VCaP (cell line): Measurements from ENCODE around the gene SMIM28.
"Not testable (repeated sequence)": the region's sequence is repeated elsewhere in the genome, so short reads cannot be mapped to it uniquely, and the experiment has no call there.

Experiments used
- H3K27ac ChIP-seq: fragments of 450-650 bp; 2 replicates; pipeline ENCODE4 v1.5.1; 2017
- TF ChIP-seq, protein P1 (sequence below): fragments of 450-650 bp; conservative IDR thresholded peaks from 2 replicates; pipeline ENCODE4 v1.5.1; 2017; ENCODE audit warnings: mild to moderate bottlenecking, moderate library complexity

SMIM28 gene

DNA sequence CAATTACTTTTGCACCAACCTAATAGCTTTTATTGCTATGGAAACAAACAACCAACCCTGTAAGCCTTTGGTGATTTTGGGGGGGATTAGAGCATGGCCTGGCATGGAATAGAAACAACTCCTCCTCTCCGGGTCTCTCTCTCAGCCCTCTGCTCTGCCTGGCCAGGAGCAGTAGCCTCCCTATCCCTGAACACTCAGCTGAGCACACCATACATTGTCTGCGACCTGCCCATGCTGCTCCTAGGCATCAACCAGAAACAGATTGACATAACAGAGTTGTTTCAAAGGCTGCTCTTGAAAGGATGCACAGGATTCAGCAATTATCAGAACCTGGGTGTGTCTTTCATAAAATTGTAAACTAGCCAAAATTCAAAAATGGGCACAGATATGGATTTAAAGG, 29.8 kb upstream of the SMIM28 start:
- TF ChIP-seq, protein P1, sequence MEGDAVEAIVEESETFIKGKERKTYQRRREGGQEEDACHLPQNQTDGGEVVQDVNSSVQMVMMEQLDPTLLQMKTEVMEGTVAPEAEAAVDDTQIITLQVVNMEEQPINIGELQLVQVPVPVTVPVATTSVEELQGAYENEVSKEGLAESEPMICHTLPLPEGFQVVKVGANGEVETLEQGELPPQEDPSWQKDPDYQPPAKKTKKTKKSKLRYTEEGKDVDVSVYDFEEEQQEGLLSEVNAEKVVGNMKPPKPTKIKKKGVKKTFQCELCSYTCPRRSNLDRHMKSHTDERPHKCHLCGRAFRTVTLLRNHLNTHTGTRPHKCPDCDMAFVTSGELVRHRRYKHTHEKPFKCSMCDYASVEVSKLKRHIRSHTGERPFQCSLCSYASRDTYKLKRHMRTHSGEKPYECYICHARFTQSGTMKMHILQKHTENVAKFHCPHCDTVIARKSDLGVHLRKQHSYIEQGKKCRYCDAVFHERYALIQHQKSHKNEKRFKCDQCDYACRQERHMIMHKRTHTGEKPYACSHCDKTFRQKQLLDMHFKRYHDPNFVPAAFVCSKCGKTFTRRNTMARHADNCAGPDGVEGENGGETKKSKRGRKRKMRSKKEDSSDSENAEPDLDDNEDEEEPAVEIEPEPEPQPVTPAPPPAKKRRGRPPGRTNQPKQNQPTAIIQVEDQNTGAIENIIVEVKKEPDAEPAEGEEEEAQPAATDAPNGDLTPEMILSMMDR: no peak

DNA sequence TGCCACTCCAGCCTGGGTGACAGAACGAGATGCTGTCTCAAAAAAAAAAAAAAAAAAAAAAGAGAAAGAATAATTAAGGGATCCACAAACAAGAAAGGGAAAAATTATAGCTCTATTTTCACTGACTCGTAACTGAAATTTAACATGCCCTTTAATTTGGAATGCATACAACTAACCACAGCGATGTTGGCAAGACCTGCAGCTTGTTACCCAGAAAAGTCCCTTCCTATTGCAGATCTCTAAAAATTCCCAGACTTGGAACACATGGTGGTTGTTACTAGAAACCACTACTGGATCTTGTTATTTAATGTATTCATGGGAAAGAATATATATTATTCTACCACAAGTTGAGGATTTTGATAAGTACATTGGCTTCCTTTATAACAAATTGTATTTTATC, 27.8 kb upstream of the SMIM28 start:
- TF ChIP-seq, protein P1: no peak
- H3K27ac ChIP-seq: peak overlapping the region; percentile 81

More for the DNA sequence above, 29.8 kb upstream of the SMIM28 start:
- peak overlapping the region; percentile 81 for H3K27ac ChIP-seq

DNA sequence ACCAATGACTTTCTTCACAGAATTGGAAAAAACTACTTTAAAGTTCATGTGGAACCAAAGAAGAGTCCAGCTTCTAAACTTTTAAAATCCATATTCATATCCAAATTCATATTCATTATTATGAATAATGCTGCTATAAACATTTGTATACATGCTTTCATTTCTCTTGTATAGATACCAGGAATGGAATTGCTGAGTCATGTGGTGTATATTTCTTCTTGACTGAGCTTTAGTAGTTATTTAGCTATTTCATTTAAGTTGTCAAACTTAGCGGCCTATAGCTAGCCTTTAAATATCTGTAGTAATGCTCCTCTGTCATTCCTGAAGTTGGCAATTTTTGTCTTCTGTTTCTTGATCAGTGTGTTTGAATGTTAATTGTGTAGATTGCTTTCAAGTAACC, 19.8 kb upstream of the SMIM28 start:
- no peak overlapping the region for H3K27ac ChIP-seq
- TF ChIP-seq, protein P1: no peak

DNA sequence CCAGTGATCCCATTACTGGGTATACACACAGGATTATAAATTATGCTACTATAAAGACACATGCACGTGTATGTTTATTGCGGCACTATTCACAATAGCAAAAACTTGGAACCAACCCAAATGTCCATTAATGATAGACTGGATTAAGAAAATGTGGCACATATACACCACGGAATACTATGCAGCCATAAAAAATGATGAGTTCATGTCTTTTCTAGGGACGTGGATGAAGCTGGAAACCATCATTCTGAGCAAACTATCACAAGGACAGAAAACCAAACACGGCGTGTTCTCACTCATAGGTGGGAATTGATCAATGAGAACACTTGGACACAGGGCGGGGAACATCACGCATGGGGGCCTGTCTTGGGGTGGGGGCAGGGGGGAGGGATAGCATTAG, 9.0 kb upstream of the SMIM28 start:
- not testable (repeated sequence) for H3K27ac ChIP-seq

DNA sequence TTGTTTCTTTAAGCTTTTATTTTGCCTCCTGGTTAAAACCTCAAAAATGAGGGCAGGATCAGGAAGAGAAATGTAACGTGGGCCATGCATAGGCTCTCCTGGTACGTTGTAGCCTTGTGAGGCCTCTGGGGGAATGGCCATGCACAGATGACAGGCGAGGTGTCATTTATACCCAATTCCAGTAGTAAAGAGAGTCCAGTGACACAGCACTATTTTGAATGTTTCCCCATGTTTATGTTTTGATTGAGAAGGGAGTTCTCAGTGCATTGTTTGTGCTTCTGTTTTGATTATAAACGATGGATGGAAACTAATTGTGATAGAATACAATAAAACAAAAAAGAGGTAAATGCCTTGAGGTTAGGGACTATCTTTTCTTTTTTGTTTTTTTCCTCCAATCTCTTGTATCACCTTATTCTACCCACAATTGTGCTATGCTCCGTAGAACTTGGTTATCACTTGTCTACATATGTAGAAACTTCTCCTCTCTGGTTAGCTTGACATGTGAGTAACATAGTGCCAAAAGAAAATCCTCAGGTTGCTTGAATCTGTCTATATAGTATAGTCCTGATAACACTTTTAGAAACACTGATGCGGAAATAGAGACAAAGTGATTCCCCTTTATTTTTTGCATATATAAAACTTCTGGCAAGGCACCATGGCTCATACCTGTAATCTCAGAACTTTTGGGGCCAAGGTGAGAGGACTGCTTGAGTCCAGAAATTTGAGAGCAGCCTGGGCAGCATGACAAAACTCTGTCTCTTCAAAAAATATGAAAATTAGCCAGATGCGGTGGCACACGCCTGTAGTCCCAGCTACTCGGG, 6.9 kb upstream of the SMIM28 start:
- TF ChIP-seq, protein P1: no peak
- H3K27ac ChIP-seq: no peak overlapping the region

DNA sequence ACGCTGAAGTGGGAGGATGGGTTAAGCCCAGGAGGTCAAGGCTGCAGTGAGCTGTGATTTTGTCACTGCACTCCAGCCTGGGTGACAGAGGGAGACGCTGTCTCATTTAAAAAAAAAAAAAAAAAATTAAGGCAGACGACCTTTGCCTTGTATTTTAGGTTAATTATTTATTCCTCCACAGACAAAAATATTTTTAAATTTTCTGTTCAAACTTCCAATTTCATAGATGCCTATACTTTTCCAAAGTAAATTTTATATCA, 6.3 kb upstream of the SMIM28 start:
- H3K27ac ChIP-seq: no peak overlapping the region

DNA sequence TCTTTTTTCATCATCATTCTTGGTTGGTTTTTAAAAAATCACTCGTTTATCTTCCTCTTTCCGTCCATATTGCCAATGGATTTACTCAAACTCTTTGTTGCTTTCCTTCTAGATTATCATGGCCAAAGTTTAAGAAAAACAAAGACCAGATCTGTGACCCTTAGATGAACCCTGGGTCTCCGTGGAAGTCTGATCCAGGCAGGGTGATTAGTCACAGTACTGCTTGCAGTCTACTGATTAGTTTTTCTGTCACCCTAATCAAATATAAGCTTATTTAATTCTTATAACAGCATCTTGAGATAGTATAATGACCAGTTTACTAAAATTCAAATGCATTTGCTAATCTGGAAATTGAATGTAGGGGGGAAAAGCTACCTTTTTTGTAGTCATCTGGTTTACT, 6.0 kb upstream of the SMIM28 start:
- TF ChIP-seq, protein P1: no peak
- no peak overlapping the region for H3K27ac ChIP-seq

More for the DNA sequence above, 6.3 kb upstream of the SMIM28 start:
- TF ChIP-seq, protein P1: no peak

DNA sequence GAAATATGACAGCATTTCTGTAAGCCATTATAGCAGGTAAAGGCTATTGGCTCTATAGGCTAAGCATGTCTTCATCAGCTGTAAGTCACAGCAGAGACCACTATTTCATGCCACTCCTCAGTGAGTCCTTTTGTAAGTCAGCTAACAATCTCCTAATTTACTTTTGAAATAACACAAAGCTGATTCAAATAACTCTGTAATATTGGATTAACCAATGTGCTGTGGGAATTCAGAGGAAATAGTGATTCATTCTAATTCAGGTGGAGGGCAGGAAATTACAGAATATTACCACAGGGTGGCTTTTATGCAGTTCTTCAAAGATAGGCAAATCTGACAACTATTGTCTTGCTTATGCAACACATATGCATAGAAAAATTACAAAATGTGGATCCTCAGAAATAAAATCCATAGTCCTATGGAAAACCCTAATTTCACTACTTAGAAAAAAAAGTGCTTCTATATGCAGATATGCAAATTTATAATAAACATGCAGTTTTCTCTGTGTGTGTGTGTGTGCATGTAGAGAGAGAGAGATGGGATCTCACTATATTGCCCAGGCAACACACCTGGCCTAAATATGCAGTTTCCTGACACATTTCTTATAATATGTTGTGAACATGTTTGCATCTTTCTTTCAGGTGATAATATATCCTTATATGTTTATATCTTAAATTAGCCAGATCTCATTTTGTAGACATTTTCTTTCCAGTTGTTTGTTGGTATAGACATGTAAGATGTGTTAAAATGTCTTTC, 4.8 kb upstream of the SMIM28 start:
- no peak overlapping the region for H3K27ac ChIP-seq
- TF ChIP-seq, protein P1: no peak; the same call in 1 of the 2 replicates
